Hepatocyte (in vitro differentiated cells): Measurements from ENCODE around the gene TGM3. TPM values are rescaled to one million over a fixed set of nuclear protein-coding genes. Genes with fewer than 3 reads are reported as not detected.
A peak's percentile ranks its signal among the peaks of the same experiment; 100 is the strongest.

Experiments
- DNase-seq: peaks from one replicate; pipeline ENCODE4 v3.0.0-alpha.2; 2016; ENCODE audit warnings: low spot score
- H2AFZ ChIP-seq: fragments of 200-600 bp; sonication (generic); 2 replicates; pipeline ENCODE4 v1.6.0; 2016; ENCODE audit warnings: antibody characterized with exemption, mild to moderate bottlenecking
- H3K27ac ChIP-seq: fragments of 200-600 bp; sonication (generic); 2 replicates; pipeline ENCODE4 v1.5.1; 2016; ENCODE audit warnings: mild to moderate bottlenecking
- H3K27me3 ChIP-seq: fragments of 200-600 bp; sonication (generic); 2 replicates; pipeline ENCODE4 v1.6.1; 2016
- H3K36me3 ChIP-seq: fragments of 200-600 bp; sonication (generic); replicated peaks from 2 replicates; pipeline ENCODE4 v1.5.1; 2016; ENCODE audit warnings: low read depth; ENCODE audit not compliant: insufficient read depth
- H3K4me1 ChIP-seq: fragments of 200-600 bp; sonication (generic); 2 replicates; pipeline ENCODE4 v1.5.1; 2016; ENCODE audit warnings: mild to moderate bottlenecking, moderate library complexity; ENCODE audit not compliant: insufficient read depth
- H3K4me2 ChIP-seq: fragments of 200-600 bp; sonication (generic); 2 replicates; pipeline ENCODE4 v1.6.0; 2016
- H3K4me3 ChIP-seq: fragments of 200-600 bp; sonication (generic); 2 replicates; pipeline ENCODE4 v1.5.1; 2016; ENCODE audit warnings: mild to moderate bottlenecking
- H3K79me2 ChIP-seq: fragments of 200-600 bp; sonication (generic); 2 replicates; pipeline ENCODE4 v1.6.0; 2017; ENCODE audit warnings: mild to moderate bottlenecking
- H3K9me2 ChIP-seq: fragments of 200-600 bp; sonication (generic); replicated peaks from 2 replicates; pipeline ENCODE4 v1.6.0; 2017; ENCODE audit warnings: mild to moderate bottlenecking; ENCODE audit not compliant: insufficient read depth
- H3K9me3 ChIP-seq: fragments of 200-600 bp; sonication (generic); 2 replicates; pipeline ENCODE4 v1.5.1; 2016; ENCODE audit warnings: low read depth, mild to moderate bottlenecking
- H4K20me1 ChIP-seq: fragments of 200-600 bp; sonication (generic); 2 replicates; pipeline ENCODE4 v1.6.0; 2016; ENCODE audit warnings: mild to moderate bottlenecking; ENCODE audit not compliant: insufficient read depth, poor library complexity, severe bottlenecking
- CTCF ChIP-seq: fragments of 200-600 bp; sonication (generic); IDR thresholded peaks from 2 replicates; pipeline ENCODE4 v1.5.1; 2016; ENCODE audit warnings: antibody characterized with exemption, mild to moderate bottlenecking; ENCODE audit not compliant: poor library complexity
- EZH2 ChIP-seq: fragments of 200-600 bp; sonication (generic); IDR thresholded peaks from 2 replicates; pipeline ENCODE4 v1.6.1; 2016; ENCODE audit warnings: antibody characterized with exemption, mild to moderate bottlenecking, borderline replicate concordance
- EZH2phosphoT487 ChIP-seq: fragments of 200-600 bp; sonication (generic); IDR thresholded peaks from one replicate; pipeline ENCODE4 v1.6.1; 2018; ENCODE audit warnings: antibody characterized with exemption, mild to moderate bottlenecking, low read depth, moderate library complexity; ENCODE audit not compliant: unreplicated experiment, severe bottlenecking
- WGBS: methylation state at CpG from one replicate; pipeline ENCODE4 v1.1.6; 2016; ENCODE audit warnings: low lambda C conversion rate; ENCODE audit errors: missing lambda C conversion rate; 5-methylcytosine and 5-hydroxymethylcytosine counted together
- polyA plus RNA-seq: library from polyadenylated mRNA; unstranded; fragments of >200 nt; fragmentation: Nextera tagmentation; extraction: Ambion mirVana; gene quantifications from 2 replicates; pipeline ENCODE4 v1.2.1, GENCODE V29; 2016
- total RNA-seq: library from RNA; depleted of rRNA; stranded (reverse); fragments of >200 nt; gene quantifications from 2 replicates; pipeline ENCODE4 v1.2.3, GENCODE V29; 2014

TGM3 gene
- total and polyA plus RNA-seq, 2 experiments from 2014 or later, result 0.15 to 0.23 TPM

GRCh38 chr20:2273634-2274302, 22.0 kb upstream of the TGM3 start:
- no peak overlapping the region for H3K27ac ChIP-seq

GRCh38 chr20:2276015-2276414, 19.8 kb upstream of the TGM3 start:
- Histone ChIP-seq H3K79me2 (no peaks in the 10 kb centered on the region), H4K20me1 (no peaks in the 10 kb centered on the region), H2AFZ (no peak overlapping the region), H3K27ac (no peak overlapping the region), H3K4me1 (no peaks in the 10 kb centered on the region), H3K9me3 (no peaks in the 10 kb centered on the region), H3K27me3 (no peaks in the 10 kb centered on the region), H3K9me2 (no peaks in the 10 kb centered on the region), H3K4me3 (no peak overlapping the region), H3K4me2 (no peak overlapping the region), H3K36me3 (no peaks in the 10 kb centered on the region)
- DNase-seq, result peak; percentile 33
- no peak for TF ChIP-seq EZH2
- no peak for TF ChIP-seq CTCF
- TF ChIP-seq EZH2phosphoT487, result no peak
- whole genome bisulfite sequencing, result 44% methylated on average over 1 of the region's 1 CpG

More at GRCh38 chr20:2273634-2274302, 22.0 kb upstream of the TGM3 start:
- Histone ChIP-seq H3K9me3 (no peaks in the 10 kb centered on the region), H3K4me3 (no peak overlapping the region), H3K9me2 (no peaks in the 10 kb centered on the region), H3K36me3 (no peaks in the 10 kb centered on the region), H4K20me1 (no peaks in the 10 kb centered on the region), H3K4me2 (no peak overlapping the region), H2AFZ (no peak overlapping the region), H3K27me3 (no peaks in the 10 kb centered on the region), H3K4me1 (no peaks in the 10 kb centered on the region), H3K79me2 (no peaks in the 10 kb centered on the region)
- 71% methylated on average over 7 of the region's 7 CpGs for WGBS
- DNase-seq, result no peak
- no peak for TF ChIP-seq EZH2phosphoT487

GRCh38 chr20:2279253-2279779, 16.5 kb upstream of the TGM3 start:
- no peaks in the 10 kb centered on the region for H3K9me2 ChIP-seq
- no peak overlapping the region for H3K4me3 ChIP-seq
- H3K4me2 ChIP-seq, result no peak overlapping the region
- H3K9me3 ChIP-seq, result no peaks in the 10 kb centered on the region
- no peak overlapping the region for H2AFZ ChIP-seq
- no peaks in the 10 kb centered on the region for H3K79me2 ChIP-seq
- DNase-seq, result no peak
- no peaks in the 10 kb centered on the region for H3K27me3 ChIP-seq
- H3K4me1 ChIP-seq, result no peaks in the 10 kb centered on the region
- WGBS, result 71% methylated on average over 5 of the region's 5 CpGs
- TF ChIP-seq CTCF (no peak), EZH2phosphoT487 (no peak), EZH2 (no peak)
- no peak overlapping the region for H3K27ac ChIP-seq
- H3K36me3 ChIP-seq, result no peaks in the 10 kb centered on the region
- H4K20me1 ChIP-seq, result no peaks in the 10 kb centered on the region

GRCh38 chr20:2280082-2280481, 15.7 kb upstream of the TGM3 start:
- 80% methylated on average over 6 of the region's 6 CpGs for WGBS
- no peaks in the 10 kb centered on the region for H3K9me3 ChIP-seq
- H4K20me1 ChIP-seq, result no peaks in the 10 kb centered on the region
- no peaks in the 10 kb centered on the region for H3K27me3 ChIP-seq
- H3K9me2 ChIP-seq, result no peaks in the 10 kb centered on the region
- no peak for DNase-seq
- H3K4me2 ChIP-seq, result no peak overlapping the region
- H3K36me3 ChIP-seq, result no peaks in the 10 kb centered on the region
- H3K79me2 ChIP-seq, result no peaks in the 10 kb centered on the region
- no peak overlapping the region for H3K27ac ChIP-seq
- TF ChIP-seq EZH2phosphoT487 (no peak), EZH2 (no peak), CTCF (no peak)
- no peak overlapping the region for H3K4me3 ChIP-seq
- H2AFZ ChIP-seq, result no peak overlapping the region
- H3K4me1 ChIP-seq, result no peaks in the 10 kb centered on the region
